ENCODE measurements around the gene PCSK6.

PCSK6 gene

GRCh38 chr15:101481917-101482525, 7.5 kb downstream of the PCSK6 start:
- TF ChIP-seq ZNF70 (CRISPR knock-in tag; IDR thresholded peaks at IDR 0.05) (no peak), BACH2 (CRISPR knock-in tag; IDR thresholded peaks at IDR 0.05; ENCODE audit: borderline replicate concordance) (no peak), RARB (CRISPR knock-in tag; IDR thresholded peaks at IDR 0.05) (no peak), CREB5 (CRISPR knock-in tag; IDR thresholded peaks at IDR 0.05; ENCODE audit: low read depth) (no peak), SNAI2 (CRISPR knock-in tag; IDR thresholded peaks at IDR 0.05) (no peak), ESRRG (CRISPR knock-in tag; IDR thresholded peaks at IDR 0.05) (no peak), ZFP30 (CRISPR knock-in tag; IDR thresholded peaks at IDR 0.05) (no peak), CSDC2 (CRISPR knock-in tag; IDR thresholded peaks at IDR 0.05) (no peak), PATZ1 (CRISPR knock-in tag; IDR thresholded peaks at IDR 0.05; ENCODE audit: borderline replicate concordance) (no peak), GLIS3 (CRISPR knock-in tag; IDR thresholded peaks at IDR 0.05) (no peak), POU6F1 (CRISPR knock-in tag; IDR thresholded peaks at IDR 0.05; ENCODE audit: borderline replicate concordance, low read depth) (no peak), TSHZ2 (CRISPR knock-in tag; IDR thresholded peaks at IDR 0.05) (no peak), ZNF565 (CRISPR knock-in tag; conservative IDR thresholded peaks at IDR 0.05; ENCODE audit: low read depth) (no peak)
- no peak for ATAC-seq

- ATAC-seq, result no peak
- TF ChIP-seq BACH2 (CRISPR knock-in tag; IDR thresholded peaks at IDR 0.05; ENCODE audit: borderline replicate concordance) (no peak), ZNF565 (CRISPR knock-in tag; conservative IDR thresholded peaks at IDR 0.05; ENCODE audit: low read depth) (no peak), POU6F1 (CRISPR knock-in tag; IDR thresholded peaks at IDR 0.05; ENCODE audit: borderline replicate concordance, low read depth) (no peak), GLIS3 (CRISPR knock-in tag; IDR thresholded peaks at IDR 0.05) (no peak), PPARA (CRISPR knock-in tag; IDR thresholded peaks at IDR 0.05; ENCODE audit: borderline replicate concordance) (no peak), RARB (CRISPR knock-in tag; IDR thresholded peaks at IDR 0.05) (no peak), SNAI2 (CRISPR knock-in tag; IDR thresholded peaks at IDR 0.05) (no peak), CSDC2 (CRISPR knock-in tag; IDR thresholded peaks at IDR 0.05) (no peak), ARNTL (CRISPR knock-in tag; IDR thresholded peaks at IDR 0.05; ENCODE audit: borderline replicate concordance, low read depth) (no peak), CSRNP3 (CRISPR knock-in tag; IDR thresholded peaks at IDR 0.05) (no peak), PATZ1 (CRISPR knock-in tag; IDR thresholded peaks at IDR 0.05; ENCODE audit: borderline replicate concordance) (no peak), ZFP30 (CRISPR knock-in tag; IDR thresholded peaks at IDR 0.05) (no peak), ZNF8 (CRISPR knock-in tag; IDR thresholded peaks at IDR 0.05) (no peak), ISL1 (CRISPR knock-in tag; IDR thresholded peaks at IDR 0.05) (no peak), ZNF70 (CRISPR knock-in tag; IDR thresholded peaks at IDR 0.05) (no peak), TOX (CRISPR knock-in tag; IDR thresholded peaks at IDR 0.05; ENCODE audit: borderline replicate concordance) (no peak), OSR1 (CRISPR knock-in tag; IDR thresholded peaks at IDR 0.05) (no peak), ZFP3 (CRISPR knock-in tag; IDR thresholded peaks at IDR 0.05) (no peak), ZC3H10 (CRISPR knock-in tag; IDR thresholded peaks at IDR 0.05) (no peak)
These were observed 8.2 kb downstream of the PCSK6 start for GRCh38 chr15:101481381-101481705.

Measured in SK-N-SH treated with all-trans-retinoic acid at 6 μM for 48 hours (cell line).